ENCODE data around the gene DUSP1.

- TF ChIP-seq CTCF (conservative IDR thresholded peaks at IDR 0.05; ENCODE audit: low read length): no peak
- TF ChIP-seq EZH2phosphoT487 (IDR thresholded peaks at IDR 0.05; ENCODE audit: borderline replicate concordance, low read depth, low read length): no peak
Observed at GRCh38 chr5:172745838-172746237, 25.2 kb downstream of the DUSP1 start.
